Aorta (tissue), 5 donors: Measurements from ENCODE around the gene CDK11B. TPM values are rescaled to one million over a fixed set of nuclear protein-coding genes. Genes with fewer than 3 reads are reported as not detected.

ENCODE experiments used
- ATAC-seq: fragments of 200-7000 bp; cut with Tn5 transposase; one replicate; pipeline ENCODE4 v1.9.1; 2022; ENCODE audit warnings: moderate library complexity; ENCODE audit not compliant: low FRiP score
- DNase-seq, 2 donors: peaks; one replicate each; pipeline ENCODE4 v3.0.0-alpha.2; 2020
- H3K27ac ChIP-seq, 2 donors: one replicate each; pipeline ENCODE4 v1.5.1; 2013; ENCODE audit warnings: low read length in 2 of 2, mild to moderate bottlenecking in 2 of 2, moderate library complexity in 2 of 2, control low read depth in 1 of 2, inconsistent platforms in 1 of 2, low read depth in 1 of 2
- H3K27me3 ChIP-seq, 2 donors: one replicate each; pipeline ENCODE4 v1.6.1; 2013; ENCODE audit warnings: control low read depth in 1 of 2, low read length in 1 of 2, mild to moderate bottlenecking in 1 of 2, moderate library complexity in 1 of 2; ENCODE audit not compliant: insufficient read depth in 2 of 2, control insufficient read depth in 1 of 2
- H3K36me3 ChIP-seq, 2 donors: one replicate each; pipeline ENCODE4 v1.6.1; 2013; ENCODE audit warnings: control low read depth in 1 of 2, low read length in 1 of 2, mild to moderate bottlenecking in 1 of 2; ENCODE audit not compliant: insufficient read depth in 2 of 2, control insufficient read depth in 1 of 2
- H3K4me1 ChIP-seq, 2 donors: one replicate each; pipeline ENCODE4 v1.6.1; 2013; ENCODE audit warnings: low read length in 2 of 2, control low read depth in 1 of 2, mild to moderate bottlenecking in 1 of 2, moderate library complexity in 1 of 2; ENCODE audit not compliant: insufficient read depth in 2 of 2, control insufficient read depth in 1 of 2
- H3K4me3 ChIP-seq, 2 donors: one replicate each; pipeline ENCODE4 v1.5.1; 2013; ENCODE audit warnings: low read length in 2 of 2, control low read depth in 1 of 2, mild to moderate bottlenecking in 1 of 2
- H3K9me3 ChIP-seq: one replicate; pipeline ENCODE4 v1.6.1; 2013; ENCODE audit warnings: mild to moderate bottlenecking, low read length; ENCODE audit not compliant: control insufficient read depth
- WGBS, 2 donors: extraction: QIAGEN DNeasy Blood & Tissue Kit; methylation state at CpG; one replicate each; pipeline ENCODE4 v1.1.7; 2013; 5-methylcytosine and 5-hydroxymethylcytosine counted together
- intact Hi-C, 2 donors: fragments of 100-400 bp; cut with DNase I; formaldehyde crosslinking; loops; one replicate each; pipeline versions ENCODE4 v1.14.2 to v1.15.0; 2022
- polyA plus RNA-seq, 2 donors: library from polyadenylated mRNA; stranded (reverse); fragments of 200-250 nt; gene quantifications; one replicate each; pipeline ENCODE4 v1.2.3, GENCODE V29; 2013
- total RNA-seq, 2 donors: library from RNA; stranded (reverse); fragmentation: NEBNext Ultra II Directional; extraction: Animal tissue kit (Norgen Biotek cat#: 25700); gene quantifications; one replicate each; pipeline ENCODE4 v1.2.1, GENCODE V29; 2021
- donor health status: healthy with polysubstance abuse.
- donor health status: Bipolar disorder and iron deficiency.
- donor health status: DM: no; HTN: no; CAD: no.
- donor health status: DM: no; HTN: no; CAD: no.
- donor health status: DM: yes; HTN: yes; CAD: no.

The CDK11B gene
- total and polyA plus RNA-seq, 4 donors: 25.2 to 44.7 (median 34.6) TPM

DNA sequence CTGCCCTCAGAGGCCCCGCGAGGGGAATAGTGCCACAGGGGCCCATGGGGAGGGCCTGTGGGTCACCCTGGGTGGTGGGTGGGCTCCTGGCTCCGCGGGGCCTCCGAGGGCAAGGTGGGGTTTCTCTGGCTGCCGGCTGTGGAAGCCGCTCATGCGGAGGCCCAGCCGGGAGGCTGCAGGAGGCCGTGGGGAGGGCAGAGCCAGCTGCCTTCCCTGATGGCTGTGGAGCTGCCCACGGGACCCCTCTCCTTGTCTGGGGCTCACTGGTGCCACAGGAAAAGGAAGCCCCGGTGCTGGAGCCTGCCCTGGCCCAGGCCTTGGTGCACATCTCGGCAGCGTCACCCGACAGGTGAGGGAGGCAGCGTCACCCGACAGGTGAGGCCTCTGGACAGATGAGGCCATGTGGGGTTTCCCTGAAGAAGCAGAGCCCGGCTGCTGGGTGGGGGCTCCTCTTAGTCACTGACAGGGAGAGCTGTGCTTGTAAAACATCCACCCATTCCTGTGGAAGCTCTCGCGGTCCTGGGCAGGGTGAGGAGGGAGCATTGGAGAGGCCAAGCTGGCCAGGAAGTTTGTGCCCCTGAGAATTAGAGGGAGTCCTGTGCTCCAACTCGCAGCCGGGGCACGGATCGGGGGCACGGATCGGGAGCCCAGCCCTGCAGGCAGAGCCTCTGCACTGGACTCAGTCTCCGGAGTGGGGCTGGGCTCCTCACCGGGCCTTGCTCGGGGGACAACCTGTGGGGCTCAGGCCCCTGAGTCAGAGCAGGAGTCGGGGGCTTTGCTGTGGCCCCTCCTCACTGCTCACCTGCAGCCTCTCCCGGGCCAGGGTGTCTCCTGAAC is 37.4 kb downstream of the CDK11B start:
- H3K9me3 ChIP-seq: no peaks in the 10 kb centered on the region
- no peak overlapping the region for H3K27ac ChIP-seq
- H3K27me3 ChIP-seq: no peaks in the 10 kb centered on the region
- H3K4me3 ChIP-seq: no peak overlapping the region
- no peak for ATAC-seq
- no peaks in the 10 kb centered on the region for H3K36me3 ChIP-seq
- intact Hi-C loops: no loop called here
- DNase-seq: peak in 1 of 2 donors; percentile 72
- no peaks in the 10 kb centered on the region for H3K4me1 ChIP-seq
- WGBS, 2 donors: 85 to 86% methylated on average over 28 to 31 of the region's 31 CpGs

DNA sequence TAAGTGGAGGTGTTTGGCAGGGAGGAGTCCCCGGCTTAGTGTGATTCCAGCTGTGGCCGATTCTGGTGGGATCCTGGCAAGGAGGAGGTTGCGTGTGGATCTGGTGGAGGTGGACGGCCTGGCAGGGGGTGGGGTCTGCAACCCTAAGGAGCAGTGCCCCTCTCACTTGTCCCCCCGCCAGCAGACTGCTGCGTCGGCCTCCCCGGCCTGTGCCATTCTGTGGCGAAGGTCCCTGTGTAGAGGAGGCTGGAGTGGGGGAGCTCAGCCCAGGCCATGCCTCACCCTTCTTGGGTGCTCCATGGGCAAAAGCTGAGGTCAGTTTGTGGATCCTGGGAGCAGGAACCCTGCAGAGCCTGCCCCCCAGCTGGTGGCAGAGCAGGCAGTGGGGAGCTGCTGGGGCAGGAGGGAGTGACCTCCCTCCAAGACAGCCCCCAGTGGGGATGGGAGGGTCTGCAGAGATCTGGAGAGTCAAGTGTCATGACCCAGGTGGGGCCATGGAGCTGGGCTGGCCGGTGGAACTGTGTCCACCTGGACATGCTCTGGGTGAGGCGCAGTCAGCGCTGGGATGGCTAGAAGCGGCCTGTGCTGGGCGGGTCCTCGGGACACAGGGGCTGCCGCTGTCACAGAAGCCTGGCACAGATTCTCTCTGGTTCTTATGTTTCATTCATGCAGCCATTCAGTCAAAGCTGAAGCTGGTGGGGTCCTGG is 38.2 kb downstream of the CDK11B start:
- Histone ChIP-seq H3K4me1 (no peaks in the 10 kb centered on the region), H3K9me3 (no peaks in the 10 kb centered on the region), H3K4me3 (no peak overlapping the region), H3K27ac (no peak overlapping the region), H3K36me3 (no peaks in the 10 kb centered on the region), H3K27me3 (no peaks in the 10 kb centered on the region)
- ATAC-seq (no peak), DNase-seq (peak; percentile 41 to 67)
- WGBS, 2 donors: 85 to 88% methylated on average over 16 of the region's 16 CpGs
- intact Hi-C loops: no loop called here

DNA sequence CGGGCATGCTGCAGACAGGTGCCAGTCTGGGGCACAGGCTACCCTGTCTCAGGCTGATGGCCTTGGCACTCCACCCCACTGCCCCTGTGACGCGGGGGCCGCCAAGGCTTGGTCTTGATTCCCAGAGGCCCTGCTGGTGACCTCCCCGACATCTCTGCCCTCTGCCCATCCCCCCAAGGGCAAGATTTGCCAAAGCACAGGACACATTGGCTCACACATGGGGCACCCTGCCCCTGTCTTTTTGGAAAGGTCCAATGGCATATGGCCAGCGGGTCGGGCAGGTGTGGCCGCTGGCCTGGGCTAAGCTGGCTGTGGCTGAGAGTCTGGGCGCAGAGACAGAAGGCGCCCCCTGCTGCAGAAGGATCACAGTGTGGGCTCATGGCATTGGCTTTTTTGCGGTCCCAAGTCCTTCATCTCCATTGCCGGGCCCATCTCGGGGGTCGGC is 38.9 kb downstream of the CDK11B start:
- no peak for ATAC-seq
- H3K36me3 ChIP-seq: no peaks in the 10 kb centered on the region
- WGBS, 2 donors: 53 to 61% methylated on average over 14 of the region's 14 CpGs
- H3K27me3 ChIP-seq: no peaks in the 10 kb centered on the region
- no peaks in the 10 kb centered on the region for H3K4me1 ChIP-seq
- intact Hi-C loops: no loop called here
- H3K9me3 ChIP-seq: no peaks in the 10 kb centered on the region
- no peak overlapping the region for H3K4me3 ChIP-seq
- DNase-seq: peak; percentile 45 to 60
- H3K27ac ChIP-seq: no peak overlapping the region

DNA sequence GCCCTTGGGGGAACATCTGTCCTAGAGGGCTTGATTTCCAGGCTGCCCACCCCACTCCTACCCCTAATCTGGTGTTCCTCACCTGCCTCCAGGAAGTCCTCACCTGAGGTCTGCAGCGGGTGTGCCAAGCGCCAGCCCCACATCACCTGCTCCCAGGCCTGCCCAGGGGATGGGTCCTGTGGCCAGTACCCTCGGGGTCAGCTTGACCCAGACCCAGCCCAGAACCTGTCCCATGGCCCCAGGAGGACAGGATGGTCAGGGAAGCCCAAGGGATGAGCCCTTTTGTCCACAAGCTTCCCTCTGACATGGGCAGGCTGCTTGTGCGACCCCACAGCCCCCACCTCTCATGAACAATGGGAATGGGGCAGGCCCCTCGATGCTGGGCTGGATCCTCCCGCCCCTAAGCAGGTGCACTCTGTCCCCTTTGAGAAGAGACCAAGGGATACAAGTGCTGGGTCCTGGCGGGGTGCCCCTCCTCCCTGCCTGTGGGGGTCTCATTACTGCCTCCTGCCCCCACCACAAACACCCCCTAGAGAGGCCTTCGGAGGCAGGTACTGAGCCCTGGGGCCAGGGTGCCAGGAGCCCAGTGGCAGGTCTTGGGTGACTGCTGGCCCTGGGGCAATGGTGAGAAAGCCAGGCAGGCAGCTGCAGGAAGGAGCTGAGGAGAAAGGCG is 40.3 kb downstream of the CDK11B start:
- ATAC-seq (no peak), DNase-seq (peak; percentile 45 to 66)
- intact Hi-C loops: no loop called here
- no peak overlapping the region for H3K27ac ChIP-seq
- 93 to 94% methylated on average over 9 of the region's 9 CpGs for WGBS, 2 donors
- no peaks in the 10 kb centered on the region for H3K4me1 ChIP-seq
- H3K36me3 ChIP-seq: no peaks in the 10 kb centered on the region
- H3K27me3 ChIP-seq: no peaks in the 10 kb centered on the region
- no peaks in the 10 kb centered on the region for H3K9me3 ChIP-seq
- no peak overlapping the region for H3K4me3 ChIP-seq

- ATAC-seq: no peak
- no peaks in the 10 kb centered on the region for H3K36me3 ChIP-seq
- no peak overlapping the region for H3K4me3 ChIP-seq
- H3K4me1 ChIP-seq: no peaks in the 10 kb centered on the region
- intact Hi-C loops: no loop called here
- no peak overlapping the region for H3K27ac ChIP-seq
- WGBS, 2 donors: 87 to 93% methylated on average over 6 of the region's 6 CpGs
- no peaks in the 10 kb centered on the region for H3K9me3 ChIP-seq
- no peaks in the 10 kb centered on the region for H3K27me3 ChIP-seq
- DNase-seq: peak; percentile 38 to 74
Measured at GRCh38 chr1:1617925-1618324, 40.9 kb downstream of the CDK11B start.

DNA sequence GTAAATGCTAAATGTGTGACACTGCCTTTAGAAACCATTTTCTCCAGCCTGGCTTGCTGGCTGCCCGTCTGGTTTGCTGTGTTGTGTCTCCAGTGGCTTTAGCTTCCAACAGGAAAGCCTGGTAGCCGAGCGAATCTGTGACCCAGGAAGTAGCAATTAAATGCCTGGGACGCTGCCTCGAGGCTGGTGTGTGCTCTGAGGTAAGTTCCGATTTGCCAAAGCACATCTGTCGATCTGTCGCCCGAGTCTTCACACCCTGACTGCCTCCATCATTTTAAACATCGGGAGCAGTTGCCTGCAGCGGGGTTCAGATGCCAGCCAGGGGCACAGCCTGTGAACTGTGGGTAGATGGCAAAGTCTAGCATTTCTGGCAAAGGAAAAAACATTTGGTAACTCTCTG is 41.3 kb downstream of the CDK11B start:
- DNase-seq (peak; percentile 22 to 64), ATAC-seq (no peak)
- WGBS, 2 donors: 92 to 94% methylated on average over 11 of the region's 11 CpGs
- H3K27ac ChIP-seq: no peak overlapping the region
- no peak overlapping the region for H3K4me3 ChIP-seq
- H3K4me1 ChIP-seq: no peaks in the 10 kb centered on the region
- no peaks in the 10 kb centered on the region for H3K36me3 ChIP-seq
- intact Hi-C loops: no loop called here
- H3K27me3 ChIP-seq: no peaks in the 10 kb centered on the region
- H3K9me3 ChIP-seq: no peaks in the 10 kb centered on the region

- no peaks in the 10 kb centered on the region for H3K9me3 ChIP-seq
- DNase-seq: peak; percentile 56 to 71
- no peaks in the 10 kb centered on the region for H3K4me1 ChIP-seq
- no peaks in the 10 kb centered on the region for H3K36me3 ChIP-seq
- peak overlapping the region in 1 of 2 donors; percentile 83 for H3K4me3 ChIP-seq
- no peak for ATAC-seq
- no peaks in the 10 kb centered on the region for H3K27me3 ChIP-seq
- intact Hi-C loops: no loop called here
- no peak overlapping the region for H3K27ac ChIP-seq
- WGBS, 2 donors: 80 to 82% methylated on average over 19 of the region's 19 CpGs
Measured at GRCh38 chr1:1616838-1617237, 42.0 kb downstream of the CDK11B start.

- peak overlapping the region; percentile 65 to 83 for H3K4me3 ChIP-seq
- DNase-seq (peak; percentile 62 to 85), ATAC-seq (no peak)
- no peaks in the 10 kb centered on the region for H3K36me3 ChIP-seq
- intact Hi-C loops: no loop called here
- 3 to 4% methylated on average over 61 to 80 of the region's 80 CpGs for WGBS, 2 donors
- H3K27ac ChIP-seq: peak overlapping the region; percentile 49 to 71
- no peaks in the 10 kb centered on the region for H3K9me3 ChIP-seq
- H3K27me3 ChIP-seq: no peaks in the 10 kb centered on the region
- no peaks in the 10 kb centered on the region for H3K4me1 ChIP-seq
Measured at GRCh38 chr1:1616045-1616790, 42.6 kb downstream of the CDK11B start.
